OCI-LY3 (cell line): Measurements from ENCODE around the gene ZNF641.

ENCODE experiments used
- EZH2phosphoT487 ChIP-seq: fragments of 200-600 bp; shearing (Covaris generic); IDR thresholded peaks from 2 replicates; pipeline ENCODE4 v1.6.1; 2018; ENCODE audit warnings: antibody characterized with exemption, mixed run types, low read depth
- TF ChIP-seq, protein P1 (sequence below): fragments of 200-600, 300-600 bp; sonication (generic); IDR thresholded peaks from 2 replicates; pipeline ENCODE4 v1.5.1; 2014; ENCODE audit warnings: antibody characterized with exemption, low read length, low read depth

- TF ChIP-seq, protein P1, sequence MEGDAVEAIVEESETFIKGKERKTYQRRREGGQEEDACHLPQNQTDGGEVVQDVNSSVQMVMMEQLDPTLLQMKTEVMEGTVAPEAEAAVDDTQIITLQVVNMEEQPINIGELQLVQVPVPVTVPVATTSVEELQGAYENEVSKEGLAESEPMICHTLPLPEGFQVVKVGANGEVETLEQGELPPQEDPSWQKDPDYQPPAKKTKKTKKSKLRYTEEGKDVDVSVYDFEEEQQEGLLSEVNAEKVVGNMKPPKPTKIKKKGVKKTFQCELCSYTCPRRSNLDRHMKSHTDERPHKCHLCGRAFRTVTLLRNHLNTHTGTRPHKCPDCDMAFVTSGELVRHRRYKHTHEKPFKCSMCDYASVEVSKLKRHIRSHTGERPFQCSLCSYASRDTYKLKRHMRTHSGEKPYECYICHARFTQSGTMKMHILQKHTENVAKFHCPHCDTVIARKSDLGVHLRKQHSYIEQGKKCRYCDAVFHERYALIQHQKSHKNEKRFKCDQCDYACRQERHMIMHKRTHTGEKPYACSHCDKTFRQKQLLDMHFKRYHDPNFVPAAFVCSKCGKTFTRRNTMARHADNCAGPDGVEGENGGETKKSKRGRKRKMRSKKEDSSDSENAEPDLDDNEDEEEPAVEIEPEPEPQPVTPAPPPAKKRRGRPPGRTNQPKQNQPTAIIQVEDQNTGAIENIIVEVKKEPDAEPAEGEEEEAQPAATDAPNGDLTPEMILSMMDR = no peak
- TF ChIP-seq EZH2phosphoT487 = no peak
Observed at GRCh38 chr12:48316491-48316890, 34.2 kb downstream of the ZNF641 start.
